Erythroblast (primary cell): ENCODE measurements around the gene HS3ST5.

Experiments
- GATA1 ChIP-seq: IDR thresholded peaks from 2 replicates; pipeline ENCODE4 v1.6.1; 2011; ENCODE audit warnings: low read depth, mild to moderate bottlenecking, control low read depth, low read length, moderate library complexity
- POLR2A ChIP-seq: IDR thresholded peaks from 2 replicates; pipeline ENCODE4 v1.6.1; 2011; ENCODE audit warnings: mild to moderate bottlenecking, low read length

- no peak for TF ChIP-seq POLR2A
- no peak for TF ChIP-seq GATA1
Observed at GRCh38 chr6:114030767-114031166, 312.1 kb downstream of the HS3ST5 start.
